HG02610 (cell line): ENCODE measurements around the gene SIRT2.
"Not testable (repeated sequence)": the region's sequence is repeated elsewhere in the genome, so short reads cannot be mapped to it uniquely, and the experiment has no call there.

Source experiments
- ATAC-seq: cut with Tn5 transposase; IDR thresholded peaks from one replicate; pipeline ENCODE4 v1.9.1; 2021; ENCODE audit warnings: mild to moderate bottlenecking, moderate library complexity; ENCODE audit not compliant: unreplicated experiment

SIRT2 gene

DNA sequence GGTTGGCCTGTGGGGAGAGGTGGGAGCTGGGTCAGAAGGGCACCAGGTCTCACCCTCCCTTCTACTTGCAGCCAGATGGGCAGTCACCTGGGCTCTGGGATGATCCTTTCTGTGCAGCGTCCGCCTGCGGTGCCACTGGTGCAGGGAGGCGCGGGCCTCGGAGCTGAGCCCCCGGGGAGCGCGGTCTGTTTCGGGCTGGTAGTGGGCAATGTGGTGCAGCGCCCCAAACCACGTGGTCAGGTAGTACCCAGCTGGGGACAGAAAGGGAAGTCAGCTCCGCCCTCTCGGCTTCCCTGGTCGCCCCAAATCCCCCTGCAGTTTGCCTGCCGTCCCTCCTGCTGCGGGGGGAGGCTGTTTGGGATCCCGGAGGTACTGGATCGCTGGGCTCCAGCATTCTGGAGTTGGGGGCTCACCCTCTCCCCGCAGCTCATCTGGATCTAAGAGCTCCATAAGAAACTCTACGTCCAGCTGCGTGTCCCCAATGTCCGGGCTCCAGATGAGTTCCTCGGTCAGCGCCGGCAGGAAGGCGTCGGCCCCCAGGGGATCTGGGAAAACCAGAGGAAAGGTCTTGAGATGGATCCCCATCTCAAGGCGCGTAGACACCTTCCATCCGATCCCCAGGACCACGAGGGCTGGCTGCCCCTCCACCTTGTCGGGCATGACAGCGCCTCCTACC lies 30.1 kb downstream of the SIRT2 start:
- no peak for ATAC-seq

DNA sequence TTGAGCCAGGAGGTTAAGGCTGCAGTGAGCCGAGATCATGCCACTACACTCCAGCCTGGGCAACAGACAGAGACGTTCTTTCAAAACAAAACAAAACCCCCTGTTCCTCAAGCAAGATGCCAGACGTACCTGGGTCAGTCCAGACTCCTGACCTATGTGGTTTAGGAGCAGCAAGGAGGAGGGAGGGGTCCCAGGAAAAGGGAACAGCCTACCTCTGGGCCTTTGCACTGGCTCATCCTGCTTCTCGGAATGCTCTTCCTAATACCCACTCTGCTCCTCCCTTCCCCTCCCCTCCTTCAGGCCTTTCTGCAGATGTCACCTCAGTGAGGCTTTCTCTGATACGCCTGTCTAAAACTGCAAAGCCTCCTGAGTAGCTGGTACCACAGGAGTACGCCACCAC lies 30.9 kb downstream of the SIRT2 start:
- no peak for ATAC-seq

DNA sequence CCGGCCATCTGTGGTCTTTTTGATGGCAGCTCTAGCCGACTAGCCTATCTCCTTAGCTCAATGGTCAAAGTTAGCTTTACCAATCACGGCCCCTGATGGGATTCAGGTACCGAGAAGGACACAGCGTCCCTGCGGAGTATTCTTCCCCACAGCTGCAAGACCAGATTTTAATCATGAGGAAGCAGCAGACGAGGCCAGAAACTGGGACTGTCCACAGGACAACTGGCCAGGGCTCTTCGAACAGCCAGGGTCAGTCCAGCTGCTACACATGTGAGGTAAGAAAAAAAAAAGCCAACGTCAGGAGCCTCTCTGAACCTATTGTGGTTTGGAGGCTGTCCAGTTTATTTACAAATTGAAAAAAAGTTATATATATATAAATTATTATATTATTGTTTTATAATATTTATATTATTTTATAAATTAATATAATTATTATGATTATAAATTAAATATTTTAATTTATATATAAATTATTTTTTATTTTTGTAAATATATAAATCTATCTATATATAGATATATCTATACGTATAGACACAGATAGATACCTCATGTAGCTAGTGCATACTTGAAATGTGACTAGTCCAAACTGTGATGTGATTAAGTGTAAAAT lies 32.1 kb downstream of the SIRT2 start:
- no peak for ATAC-seq

DNA sequence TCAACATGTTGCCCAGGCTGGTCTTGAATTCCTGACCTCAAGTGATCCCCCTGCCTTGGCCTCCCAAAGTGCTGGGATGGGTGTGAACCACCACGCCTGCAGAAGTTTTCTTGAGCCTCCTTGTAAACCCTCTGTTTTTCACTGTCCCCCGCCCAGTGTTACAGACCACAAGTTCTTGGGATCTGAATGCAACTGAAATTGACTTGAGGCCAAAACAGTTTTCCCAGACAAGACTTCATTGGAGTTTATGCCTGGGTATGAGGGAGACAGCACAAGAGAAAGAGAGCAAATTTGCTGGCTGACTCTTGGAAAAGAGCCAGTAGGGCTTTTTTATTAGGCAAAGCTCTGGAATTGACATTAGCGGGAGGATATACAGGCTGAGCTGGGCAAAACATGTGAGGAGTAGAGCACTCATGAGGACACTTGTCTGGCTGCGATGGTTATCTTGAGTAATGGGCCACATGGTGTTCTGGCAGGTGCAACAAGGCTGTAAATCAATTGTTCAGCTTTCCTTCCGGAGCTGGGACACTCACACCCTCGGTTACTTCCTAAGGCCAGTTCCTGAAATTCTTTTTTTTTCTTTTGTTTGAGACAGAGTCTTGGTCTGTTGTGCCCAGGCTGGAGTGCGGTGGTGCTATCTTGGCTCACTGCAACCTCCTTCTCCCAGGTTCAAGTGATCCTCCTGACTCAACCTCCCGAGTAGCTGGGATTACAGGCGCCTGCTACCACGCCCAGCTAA lies 36.9 kb downstream of the SIRT2 start:
- no peak for ATAC-seq

DNA sequence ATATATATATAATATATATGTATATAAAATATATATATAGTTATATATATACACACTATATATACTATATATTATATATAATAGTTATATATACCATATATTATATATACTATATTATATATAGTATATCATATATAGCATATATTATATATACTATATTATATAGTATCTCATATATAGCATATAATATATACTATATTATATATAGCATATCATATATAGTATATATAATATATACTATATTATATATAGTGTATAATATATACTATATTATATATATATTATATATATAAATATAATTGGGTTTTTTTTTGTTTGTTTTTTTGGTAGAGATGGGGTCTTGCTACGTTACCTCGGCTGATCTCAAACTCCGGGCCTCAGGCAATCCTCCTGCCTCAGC lies 38.0 kb downstream of the SIRT2 start:
- ATAC-seq: no peak

DNA sequence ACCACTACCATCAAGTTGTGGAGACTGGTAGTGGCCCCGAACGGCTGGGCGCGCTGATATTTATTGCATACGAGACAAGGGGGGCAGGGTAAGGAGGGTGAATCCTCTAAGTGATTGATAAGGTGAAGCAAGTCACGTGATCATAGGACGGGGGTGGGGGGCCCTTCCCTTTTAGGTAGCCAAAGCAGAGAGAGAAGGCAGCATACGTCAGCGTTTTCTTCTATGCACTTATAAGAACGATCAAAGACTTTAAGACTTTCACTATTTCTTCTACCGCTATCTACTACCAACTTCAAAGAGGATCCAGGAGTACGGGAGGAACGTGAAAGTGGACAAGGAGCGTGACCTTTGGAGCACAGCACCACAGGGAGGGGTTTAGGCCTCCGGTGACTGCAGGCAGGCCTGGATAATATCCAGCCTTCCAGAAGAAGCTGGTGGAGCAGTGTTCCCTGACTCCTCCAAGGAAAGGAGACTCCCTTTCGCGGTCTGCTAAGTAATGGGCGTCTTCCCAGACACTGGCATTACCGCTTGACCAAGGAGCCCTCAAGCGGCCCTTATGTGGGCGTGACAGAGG lies 39.7 kb downstream of the SIRT2 start:
- not testable (repeated sequence) for ATAC-seq

DNA sequence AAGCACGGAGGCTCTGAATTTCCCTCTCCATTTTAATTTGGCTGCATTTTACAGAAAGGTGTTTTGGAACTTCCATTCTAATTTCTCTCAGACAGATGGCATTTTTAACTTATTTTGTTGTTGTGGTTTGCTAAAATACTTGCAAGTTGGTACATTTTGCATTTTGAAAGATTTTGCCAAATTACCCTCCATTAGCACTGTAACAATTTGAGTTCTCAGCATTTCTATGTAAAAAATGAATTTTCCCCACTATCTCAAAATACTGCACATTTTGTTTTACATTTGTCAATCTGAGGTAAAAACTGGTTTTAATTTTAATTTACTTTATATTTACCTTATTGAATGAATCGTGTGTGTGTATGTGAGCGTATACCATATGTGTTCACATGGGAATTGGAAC lies 42.6 kb downstream of the SIRT2 start:
- ATAC-seq: no peak

DNA sequence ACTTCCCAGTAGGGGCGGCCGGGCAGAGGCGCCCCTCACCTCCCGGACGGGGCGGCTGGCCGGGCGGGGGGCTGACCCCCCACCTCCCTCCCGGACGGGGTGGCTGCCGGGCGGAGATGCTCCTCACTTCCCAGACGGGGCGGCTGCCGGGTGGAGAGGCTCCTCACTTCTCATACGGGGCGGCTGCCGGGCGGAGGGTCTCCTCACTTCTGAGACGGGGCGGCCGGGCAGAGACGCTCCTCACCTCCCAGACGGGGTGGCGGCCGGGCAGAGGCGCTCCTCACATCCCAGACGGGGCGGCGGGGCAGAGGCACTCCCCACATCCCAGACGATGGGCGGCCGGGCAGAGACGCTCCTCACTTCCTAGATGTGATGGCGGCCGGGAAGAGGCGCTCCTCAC lies 43.7 kb downstream of the SIRT2 start:
- not testable (repeated sequence) for ATAC-seq

DNA sequence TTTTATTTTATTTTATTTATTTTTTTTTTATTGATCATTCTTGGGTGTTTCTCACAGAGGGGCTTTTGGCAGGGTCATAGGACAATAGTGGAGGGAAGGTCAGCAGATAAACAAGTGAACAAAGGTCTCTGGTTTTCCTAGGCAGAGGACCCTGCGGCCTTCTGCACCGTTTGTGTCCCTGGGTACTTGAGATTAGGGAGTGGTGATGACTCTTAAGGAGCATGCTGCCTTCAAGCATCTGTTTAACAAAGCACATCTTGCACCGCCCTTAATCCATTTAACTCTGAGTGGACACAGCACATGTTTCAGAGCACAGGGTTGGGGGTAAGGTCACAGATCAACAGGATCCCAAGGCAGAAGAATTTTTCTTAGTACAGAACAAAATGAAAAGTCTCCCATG lies 44.5 kb downstream of the SIRT2 start:
- not testable (repeated sequence) for ATAC-seq

DNA sequence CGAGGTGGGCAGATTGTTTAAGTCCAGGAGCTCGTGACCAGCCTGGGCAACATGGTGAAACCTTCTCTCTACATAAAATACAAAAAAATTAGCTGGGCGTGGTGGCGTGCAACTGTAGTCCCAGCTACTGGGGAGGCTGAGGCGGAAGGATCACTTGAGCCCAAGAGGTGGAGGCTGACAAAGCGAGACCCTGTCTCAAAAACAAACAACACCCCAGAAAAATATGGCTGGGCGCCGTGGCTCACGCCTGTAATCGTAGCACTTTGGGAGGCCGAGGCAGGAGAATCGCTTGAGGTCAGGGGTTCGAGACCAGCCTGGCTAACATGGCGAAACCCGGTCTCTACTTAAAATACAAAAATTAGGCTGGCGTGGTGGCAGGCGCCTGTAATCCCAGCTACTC lies 46.2 kb downstream of the SIRT2 start:
- ATAC-seq: no peak

DNA sequence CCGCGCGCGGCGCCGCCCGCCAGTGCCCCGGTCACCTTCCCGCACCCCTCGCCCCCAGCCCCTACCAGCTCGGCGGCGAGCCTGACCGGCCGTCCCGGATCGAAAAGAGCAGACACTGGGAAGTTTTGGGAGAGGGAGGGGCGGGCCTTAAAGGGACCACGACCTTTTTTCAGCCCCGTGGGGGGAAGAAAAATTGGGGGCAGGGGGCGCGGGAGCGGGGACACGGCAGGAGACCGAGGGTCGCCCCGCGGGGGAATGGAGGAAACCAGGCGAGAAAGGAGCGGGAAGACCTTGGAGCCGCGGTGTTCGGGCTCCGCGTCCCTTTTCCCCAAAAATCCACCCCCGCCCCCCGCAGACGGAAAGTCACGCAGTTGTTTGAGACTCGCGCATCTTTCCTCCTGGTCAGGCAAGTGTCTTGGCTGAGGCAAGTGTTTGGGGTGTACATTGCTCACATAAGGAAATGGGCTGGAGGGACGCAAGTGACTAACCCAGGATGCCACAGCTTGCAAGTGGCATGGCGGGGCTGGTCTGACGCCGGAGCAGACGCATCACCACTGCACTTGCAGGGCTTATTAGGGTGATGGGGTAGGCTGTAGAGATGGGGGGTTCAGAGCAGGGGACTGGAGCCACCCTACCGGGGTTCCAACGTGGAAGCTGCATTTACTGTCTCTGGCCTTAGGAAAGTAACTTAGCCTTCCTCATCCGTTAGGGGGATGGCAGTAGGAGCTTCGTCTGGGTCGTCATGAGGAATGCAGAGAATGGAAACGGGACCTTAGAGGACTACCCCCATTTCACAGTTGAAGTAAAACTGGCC lies 47.0 kb downstream of the SIRT2 start:
- ATAC-seq: no peak

DNA sequence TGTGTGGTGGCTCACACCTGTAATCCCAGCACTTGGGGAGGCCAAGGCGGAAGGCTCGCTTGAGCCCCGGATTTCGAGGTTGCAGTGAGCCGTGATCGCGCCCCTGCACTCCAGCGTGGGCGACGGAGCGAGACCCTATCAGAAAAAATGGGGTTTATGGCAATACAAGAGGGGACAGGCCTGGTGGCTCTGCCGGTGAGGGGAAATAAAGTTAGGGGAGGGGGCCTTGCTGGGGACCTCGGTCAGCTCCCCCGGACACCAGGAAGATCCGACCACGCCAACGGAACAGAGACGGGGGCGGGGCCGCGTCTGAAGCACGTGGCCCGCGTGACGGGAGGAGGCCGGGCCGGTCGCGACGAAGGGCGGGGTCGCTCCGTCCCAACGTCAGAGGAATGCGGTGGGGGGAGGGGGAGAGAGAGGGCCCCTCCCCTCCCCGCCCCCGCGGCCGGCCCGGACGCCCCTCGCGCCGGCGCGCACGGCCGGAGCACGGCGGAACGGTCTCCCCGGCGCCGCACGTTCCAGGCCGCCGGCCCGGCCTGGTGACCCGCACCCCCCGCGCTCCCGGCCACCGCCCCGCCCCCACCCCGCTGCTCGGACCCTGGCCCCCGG lies 47.7 kb downstream of the SIRT2 start:
- ATAC-seq: no peak

DNA sequence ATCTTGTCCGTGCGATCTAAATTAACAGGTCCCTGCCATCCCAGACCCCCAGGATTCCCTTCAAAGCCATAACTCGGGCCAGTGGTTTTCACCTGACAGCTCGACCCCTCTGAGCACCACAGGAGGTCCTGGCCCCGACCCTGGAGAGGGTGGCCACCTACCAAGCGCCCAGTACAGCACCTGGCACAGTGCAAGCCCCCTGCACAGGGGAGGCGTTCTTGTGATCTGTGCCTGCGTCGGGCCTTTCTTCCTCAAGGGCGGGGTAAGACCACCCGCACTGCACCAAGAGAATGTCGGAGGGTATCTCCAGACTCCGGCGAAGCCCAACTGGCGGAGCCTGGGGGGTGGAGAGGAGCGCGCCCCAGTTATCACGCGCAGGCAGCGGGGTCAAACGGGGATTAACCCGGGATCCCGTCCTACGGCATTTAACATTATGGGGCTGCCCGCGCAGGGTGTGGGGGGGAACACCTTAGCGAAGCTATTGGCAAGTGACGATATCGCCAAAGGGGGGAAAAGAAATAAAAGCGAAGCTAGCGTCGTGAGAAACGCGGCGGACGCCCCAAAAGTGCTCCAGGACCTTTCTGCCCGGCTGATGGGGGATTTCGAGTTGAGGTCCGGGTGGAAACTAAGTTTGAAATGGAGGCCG lies 48.3 kb downstream of the SIRT2 start:
- ATAC-seq: no peak

DNA sequence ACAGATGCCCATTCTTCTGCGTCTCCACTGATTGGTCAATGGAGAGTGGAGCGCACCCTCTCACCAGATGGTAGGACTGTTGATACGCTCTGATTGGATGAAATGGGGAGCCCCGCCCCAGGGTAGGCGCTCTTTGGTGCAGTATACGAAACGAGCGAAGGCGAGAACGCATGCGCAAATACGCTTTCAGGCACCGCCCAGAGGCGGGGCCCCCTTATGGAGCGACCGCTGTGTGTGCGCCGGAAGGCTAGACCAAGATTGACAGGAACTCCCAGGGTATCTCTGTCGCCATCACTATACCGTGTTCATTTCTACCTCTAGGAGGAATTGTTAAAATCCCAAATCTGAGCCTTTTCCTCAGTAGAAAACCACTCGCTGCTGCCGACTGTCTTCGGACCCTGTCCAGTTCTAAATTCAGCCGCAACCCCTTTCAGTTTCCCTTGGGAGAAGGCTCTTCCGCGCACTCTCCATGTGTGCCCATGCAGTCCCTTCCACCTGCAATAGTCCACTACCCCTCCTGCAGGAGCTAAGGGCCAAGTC lies 48.9 kb downstream of the SIRT2 start:
- peak; percentile 71 for ATAC-seq

DNA sequence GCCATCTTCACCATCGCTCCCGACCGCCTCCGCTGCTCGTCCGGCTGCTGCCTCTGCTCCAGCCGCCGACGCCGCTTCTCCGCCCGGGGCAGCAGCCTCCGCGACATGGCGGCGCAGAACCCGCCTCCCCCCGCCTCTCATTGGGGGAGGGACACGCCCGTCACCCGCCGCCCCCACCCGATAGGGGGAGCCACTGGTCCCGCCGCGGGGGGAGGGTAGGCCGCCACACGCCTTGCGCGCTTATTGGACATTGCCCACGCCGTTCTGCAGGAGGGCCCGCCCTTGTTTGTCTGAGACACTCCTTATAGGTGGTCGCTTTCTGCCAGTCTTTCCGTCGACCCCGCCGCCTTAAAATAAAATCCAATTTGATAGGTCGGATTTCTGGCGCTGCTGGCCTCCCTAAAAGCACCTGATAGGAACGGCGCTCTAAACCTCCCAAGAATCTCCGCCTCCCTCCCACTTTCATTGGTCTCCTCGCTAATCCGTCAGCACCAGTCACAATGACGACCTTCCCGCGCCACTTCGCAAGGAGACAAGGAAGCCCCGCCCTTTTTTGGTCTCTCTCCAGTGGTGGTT lies 49.5 kb downstream of the SIRT2 start, which contains the start of gene HNRNPL:
HNRNPL (minus strand) TSS at position 127 of the 576 bp plus-strand sequence; CDS start at position 107, 20 bp downstream.
- ATAC-seq: peak; percentile 56

DNA sequence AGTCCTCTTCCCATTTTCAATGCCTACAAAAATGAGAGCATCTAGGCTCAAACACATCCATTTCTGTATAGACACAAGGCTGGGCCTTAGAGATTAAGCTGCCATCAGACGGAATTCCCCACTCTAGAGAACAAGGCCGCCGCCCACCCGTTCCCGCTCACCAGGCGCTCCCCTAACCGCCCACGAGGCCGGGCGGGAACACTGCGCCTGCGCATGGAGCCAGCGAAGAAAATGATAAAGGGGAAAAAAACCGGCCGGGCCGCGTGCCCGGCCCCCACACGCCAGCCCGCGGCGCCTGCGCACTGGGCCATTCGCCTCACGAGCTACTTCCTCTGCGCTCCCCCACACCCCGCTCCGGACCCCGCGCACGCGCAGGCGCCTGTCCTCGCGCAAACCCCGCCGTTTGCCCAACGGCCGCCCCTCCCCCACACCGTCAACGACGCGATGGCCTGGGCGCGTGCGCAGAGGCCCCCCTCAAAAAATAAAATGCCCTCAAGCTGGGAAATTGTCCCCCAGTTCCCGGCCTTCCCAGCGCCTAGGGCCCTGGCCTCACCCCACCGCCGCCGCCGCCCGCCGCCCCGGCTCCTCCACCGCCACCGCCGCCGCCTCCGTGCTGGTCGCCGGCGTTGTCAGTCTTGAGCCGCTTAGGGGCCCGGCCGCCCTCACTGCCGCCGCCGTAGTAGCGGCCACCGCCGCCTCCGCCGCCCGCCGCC lies 50.1 kb downstream of the SIRT2 start:
- peak; percentile 25 for ATAC-seq

DNA sequence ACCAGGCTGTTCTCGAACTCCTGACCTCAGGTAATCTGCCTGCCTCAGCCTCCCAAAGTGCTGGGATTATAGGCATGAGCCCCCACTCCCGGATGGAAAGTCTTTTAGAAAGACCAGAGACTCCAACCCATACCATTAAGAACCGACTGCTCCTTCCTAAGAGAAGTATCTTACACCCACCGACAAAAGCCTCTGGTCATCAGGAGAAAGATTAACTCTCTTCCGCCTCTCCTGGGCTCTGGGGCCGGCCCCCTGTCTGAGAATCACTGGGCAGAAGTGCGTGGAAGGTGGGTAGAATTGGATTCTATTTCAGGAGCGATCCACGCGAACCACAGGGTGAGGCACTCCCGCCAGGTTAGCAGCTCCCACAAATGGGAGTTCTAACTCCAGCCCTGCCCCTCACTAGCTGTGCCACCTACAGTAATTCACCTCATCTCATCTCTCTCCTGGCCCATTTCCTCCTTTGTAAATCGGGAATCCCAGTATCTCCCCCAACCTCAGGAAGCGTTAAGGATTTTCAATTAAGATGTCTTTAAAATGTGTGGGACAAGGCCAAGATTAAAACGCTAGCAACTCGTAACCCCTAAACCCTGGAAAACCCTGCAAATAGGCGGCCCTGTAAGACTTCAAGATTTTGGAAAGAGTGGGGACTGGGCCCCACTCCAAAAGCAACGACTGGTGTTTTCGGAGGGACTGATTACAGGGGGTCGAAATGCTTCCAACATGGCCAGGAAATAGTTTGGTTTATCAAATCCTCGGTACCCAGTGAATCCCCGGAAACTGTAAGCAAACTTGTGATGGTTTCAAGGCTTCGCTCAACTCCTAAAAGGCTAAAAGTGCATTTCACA lies 50.9 kb downstream of the SIRT2 start:
- ATAC-seq: no peak

DNA sequence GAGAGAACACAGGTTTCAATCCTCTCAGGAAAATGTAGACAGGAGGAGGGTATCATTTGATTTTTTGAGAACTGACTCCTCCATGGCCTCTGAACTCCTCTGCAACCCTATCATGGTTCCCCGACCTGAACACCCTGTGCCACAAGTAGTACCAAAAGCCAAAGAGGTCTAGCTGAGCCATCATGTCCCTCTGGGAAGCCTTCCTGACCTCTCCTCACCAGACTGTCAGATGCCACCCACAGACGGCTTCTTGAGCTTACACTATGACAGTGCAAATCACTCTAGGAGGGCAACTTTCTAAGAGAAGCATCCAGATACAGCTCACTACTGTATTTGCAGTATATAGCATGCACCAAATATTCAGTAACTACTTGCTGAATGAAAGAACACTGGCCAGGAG lies 53.3 kb downstream of the SIRT2 start:
- ATAC-seq: no peak
